ENCODE results near the gene ZFYVE9.

ZFYVE9 gene

GRCh38 chr1:52325786-52326185, 183.9 kb downstream of the ZFYVE9 start:
- CTCF ChIA-PET, result interaction anchor here (0.6 kb wide), 1 partner anchor 8 kb away, joined by 3 read pairs; no protein-coding TSS in a partner anchor

GRCh38 chr1:52328615-52329014, 186.7 kb downstream of the ZFYVE9 start:
- H3K4me3 ChIP-seq (ENCODE audit: low read depth, low read length), result no peak overlapping the region
- POLR2A ChIA-PET, result no interaction called here
- CTCF ChIA-PET, result interaction anchor here (1.4 kb wide), 1 partner anchor 32 kb away, joined by 4 read pairs; no protein-coding TSS in a partner anchor
- H3K27ac ChIP-seq (ENCODE audit: extremely low read depth, low read depth, low read length), result no peak overlapping the region
- TF ChIP-seq ZNF843 (tag by site-specific recombination; IDR thresholded peaks at IDR 0.05), result no peak
- TF ChIP-seq ZNF404 (tag by site-specific recombination; IDR thresholded peaks at IDR 0.05), result no peak
- TF ChIP-seq ZNF416 (tag by site-specific recombination; IDR thresholded peaks at IDR 0.05), result no peak
- TF ChIP-seq, protein P1, sequence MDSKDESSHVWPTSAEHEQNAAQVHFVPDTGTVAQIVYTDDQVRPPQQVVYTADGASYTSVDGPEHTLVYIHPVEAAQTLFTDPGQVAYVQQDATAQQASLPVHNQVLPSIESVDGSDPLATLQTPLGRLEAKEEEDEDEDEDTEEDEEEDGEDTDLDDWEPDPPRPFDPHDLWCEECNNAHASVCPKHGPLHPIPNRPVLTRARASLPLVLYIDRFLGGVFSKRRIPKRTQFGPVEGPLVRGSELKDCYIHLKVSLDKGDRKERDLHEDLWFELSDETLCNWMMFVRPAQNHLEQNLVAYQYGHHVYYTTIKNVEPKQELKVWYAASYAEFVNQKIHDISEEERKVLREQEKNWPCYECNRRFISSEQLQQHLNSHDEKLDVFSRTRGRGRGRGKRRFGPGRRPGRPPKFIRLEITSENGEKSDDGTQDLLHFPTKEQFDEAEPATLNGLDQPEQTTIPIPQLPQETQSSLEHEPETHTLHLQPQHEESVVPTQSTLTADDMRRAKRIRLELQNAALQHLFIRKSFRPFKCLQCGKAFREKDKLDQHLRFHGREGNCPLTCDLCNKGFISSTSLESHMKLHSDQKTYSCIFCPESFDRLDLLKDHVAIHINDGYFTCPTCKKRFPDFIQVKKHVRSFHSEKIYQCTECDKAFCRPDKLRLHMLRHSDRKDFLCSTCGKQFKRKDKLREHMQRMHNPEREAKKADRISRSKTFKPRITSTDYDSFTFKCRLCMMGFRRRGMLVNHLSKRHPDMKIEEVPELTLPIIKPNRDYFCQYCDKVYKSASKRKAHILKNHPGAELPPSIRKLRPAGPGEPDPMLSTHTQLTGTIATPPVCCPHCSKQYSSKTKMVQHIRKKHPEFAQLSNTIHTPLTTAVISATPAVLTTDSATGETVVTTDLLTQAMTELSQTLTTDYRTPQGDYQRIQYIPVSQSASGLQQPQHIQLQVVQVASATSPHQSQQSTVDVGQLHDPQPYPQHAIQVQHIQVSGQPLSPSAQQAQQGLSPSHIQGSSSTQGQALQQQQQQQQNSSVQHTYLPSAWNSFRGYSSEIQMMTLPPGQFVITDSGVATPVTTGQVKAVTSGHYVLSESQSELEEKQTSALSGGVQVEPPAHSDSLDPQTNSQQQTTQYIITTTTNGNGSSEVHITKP (tag by site-specific recombination; IDR thresholded peaks at IDR 0.05), result no peak
- no peak for TF ChIP-seq ZSCAN23 (tag by site-specific recombination; IDR thresholded peaks at IDR 0.05)
- no peak for TF ChIP-seq ZNF280C (tag by site-specific recombination; IDR thresholded peaks at IDR 0.05)
- no peak for TF ChIP-seq ZNF423 (tag by site-specific recombination; IDR thresholded peaks at IDR 0.05)
- no peak for TF ChIP-seq KLF9 (tag by site-specific recombination; IDR thresholded peaks at IDR 0.05; ENCODE audit: low read depth)
- TF ChIP-seq ZNF140 (tag by site-specific recombination; IDR thresholded peaks at IDR 0.05), result no peak
- TF ChIP-seq ZNF146 (tag by site-specific recombination; IDR thresholded peaks at IDR 0.05), result no peak
- TF ChIP-seq ZNF354C (tag by site-specific recombination; IDR thresholded peaks at IDR 0.05; ENCODE audit: borderline replicate concordance, low read depth), result no peak
- TF ChIP-seq KLF1 (tag by site-specific recombination; IDR thresholded peaks at IDR 0.05), result no peak
- no peak for TF ChIP-seq ZNF670 (tag by site-specific recombination; IDR thresholded peaks at IDR 0.05; ENCODE audit: low read depth)
- no peak for TF ChIP-seq ZNF311 (tag by site-specific recombination; IDR thresholded peaks at IDR 0.05; ENCODE audit: borderline replicate concordance)
- TF ChIP-seq ZFP69B (tag by site-specific recombination; IDR thresholded peaks at IDR 0.05), result no peak
- no peaks in the 10 kb centered on the region for H3K4me1 ChIP-seq (ENCODE audit: control insufficient read depth, insufficient read depth, low read length)
- H3K9me3 ChIP-seq (ENCODE audit: control insufficient read depth, insufficient read depth, low read depth, low read length), result no peaks in the 10 kb centered on the region
- no peaks in the 10 kb centered on the region; a peak in 1 of 3 replicates for H3K36me3 ChIP-seq (ENCODE audit: control insufficient read depth in 2 of 2, insufficient read depth in 1 of 2, low read length in 2 of 2)

More at GRCh38 chr1:52325786-52326185, 183.9 kb downstream of the ZFYVE9 start:
- Histone ChIP-seq H3K36me3 (ENCODE audit: control insufficient read depth in 2 of 2, insufficient read depth in 1 of 2, low read length in 2 of 2) (no peaks in the 10 kb centered on the region), H3K4me3 (ENCODE audit: low read depth, low read length) (no peak overlapping the region), H3K27ac (ENCODE audit: extremely low read depth, low read depth, low read length) (no peak overlapping the region), H3K9me3 (ENCODE audit: control insufficient read depth, insufficient read depth, low read depth, low read length) (no peaks in the 10 kb centered on the region), H3K4me1 (ENCODE audit: control insufficient read depth, insufficient read depth, low read length) (no peaks in the 10 kb centered on the region)
- TF ChIP-seq ZNF404 (tag by site-specific recombination; IDR thresholded peaks at IDR 0.05), result no peak
- no peak for TF ChIP-seq PBX3 (CRISPR knock-in tag; IDR thresholded peaks at IDR 0.05)
- TF ChIP-seq ZIC2 (tag by site-specific recombination; IDR thresholded peaks at IDR 0.05), result peak; percentile 81
- TF ChIP-seq ZNF510 (tag by site-specific recombination; IDR thresholded peaks at IDR 0.05; ENCODE audit: insufficient replicate concordance), result no peak
- no peak for TF ChIP-seq KLF16 (tag by site-specific recombination; IDR thresholded peaks at IDR 0.05)
- no peak for TF ChIP-seq ZSCAN16 (tag by site-specific recombination; IDR thresholded peaks at IDR 0.05)
- no peak for TF ChIP-seq ZNF624 (tag by site-specific recombination; IDR thresholded peaks at IDR 0.05)
- POLR2A ChIA-PET, result no interaction called here

All from HEK293 (cell line).